ENCODE measurements around the gene CCDC27.

Gene CCDC27

GRCh38 chr1:3718764-3719163 is 33.5 kb upstream of the CCDC27 start:
- no peak for DNase-seq (ENCODE audit: low spot score)

DNA sequence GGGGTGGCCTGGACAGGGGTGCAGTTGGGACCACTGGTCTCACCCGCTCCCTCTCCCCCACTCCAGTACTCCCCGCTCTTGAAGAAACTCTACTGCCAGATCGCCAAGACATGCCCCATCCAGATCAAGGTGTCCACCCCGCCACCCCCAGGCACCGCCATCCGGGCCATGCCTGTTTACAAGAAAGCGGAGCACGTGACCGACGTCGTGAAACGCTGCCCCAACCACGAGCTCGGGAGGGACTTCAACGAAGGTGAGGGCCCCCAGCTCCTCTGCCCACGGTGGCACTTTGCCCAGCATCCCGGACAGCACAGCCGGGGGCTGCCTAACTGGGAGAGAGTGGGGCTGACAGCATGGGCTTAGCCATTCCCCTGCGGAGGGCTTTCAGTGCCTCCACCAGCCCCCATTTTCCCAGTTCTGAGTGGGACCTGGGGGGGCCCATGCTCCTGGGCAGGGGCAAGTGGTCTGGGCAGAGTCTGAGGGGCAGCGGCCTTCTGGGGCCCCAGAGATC is 30.2 kb upstream of the CCDC27 start:
- DNase-seq (ENCODE audit: low spot score) = no peak

- no peak for DNase-seq (ENCODE audit: low spot score)
Observed at GRCh38 chr1:3722846-3723245, 29.4 kb upstream of the CCDC27 start.

- peak; percentile 79 for DNase-seq (ENCODE audit: low spot score)
Observed at GRCh38 chr1:3724416-3725030, 27.7 kb upstream of the CCDC27 start.

GRCh38 chr1:3725366-3725765 is 26.9 kb upstream of the CCDC27 start:
- no peak for DNase-seq (ENCODE audit: low spot score)

DNA sequence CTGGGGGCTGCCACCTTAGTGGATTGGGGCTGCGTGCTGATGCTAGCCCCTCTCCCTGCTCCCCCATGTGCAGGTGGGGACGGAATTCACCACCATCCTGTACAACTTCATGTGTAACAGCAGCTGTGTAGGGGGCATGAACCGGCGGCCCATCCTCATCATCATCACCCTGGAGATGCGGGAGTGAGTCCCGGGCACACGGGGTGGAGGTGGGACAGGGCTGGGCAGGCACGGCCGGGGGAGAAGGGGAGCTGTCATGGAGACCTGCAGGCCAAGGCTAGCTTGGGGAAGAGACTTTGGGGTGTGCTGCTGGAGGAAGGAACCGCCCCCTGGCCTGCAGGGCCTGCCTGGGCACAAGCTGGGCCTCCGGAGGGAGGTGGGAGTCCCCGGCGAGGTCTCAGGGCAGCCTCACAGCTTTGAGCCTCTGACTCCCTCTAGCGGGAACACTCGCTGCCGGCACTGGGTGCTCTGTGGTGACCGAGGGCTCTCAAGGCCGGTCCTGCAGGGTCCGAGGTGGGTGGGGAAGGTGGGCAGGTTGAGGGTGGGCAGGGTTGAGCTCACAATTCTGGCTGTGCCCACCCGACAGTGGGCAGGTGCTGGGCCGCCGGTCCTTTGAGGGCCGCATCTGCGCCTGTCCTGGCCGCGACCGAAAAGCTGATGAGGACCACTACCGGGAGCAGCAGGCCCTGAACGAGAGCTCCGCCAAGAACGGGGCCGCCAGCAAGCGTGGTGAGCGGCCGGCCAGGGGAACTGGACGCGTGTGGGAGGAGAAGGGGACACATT is 25.0 kb upstream of the CCDC27 start:
- DNase-seq (ENCODE audit: low spot score) = peak; percentile 11

DNA sequence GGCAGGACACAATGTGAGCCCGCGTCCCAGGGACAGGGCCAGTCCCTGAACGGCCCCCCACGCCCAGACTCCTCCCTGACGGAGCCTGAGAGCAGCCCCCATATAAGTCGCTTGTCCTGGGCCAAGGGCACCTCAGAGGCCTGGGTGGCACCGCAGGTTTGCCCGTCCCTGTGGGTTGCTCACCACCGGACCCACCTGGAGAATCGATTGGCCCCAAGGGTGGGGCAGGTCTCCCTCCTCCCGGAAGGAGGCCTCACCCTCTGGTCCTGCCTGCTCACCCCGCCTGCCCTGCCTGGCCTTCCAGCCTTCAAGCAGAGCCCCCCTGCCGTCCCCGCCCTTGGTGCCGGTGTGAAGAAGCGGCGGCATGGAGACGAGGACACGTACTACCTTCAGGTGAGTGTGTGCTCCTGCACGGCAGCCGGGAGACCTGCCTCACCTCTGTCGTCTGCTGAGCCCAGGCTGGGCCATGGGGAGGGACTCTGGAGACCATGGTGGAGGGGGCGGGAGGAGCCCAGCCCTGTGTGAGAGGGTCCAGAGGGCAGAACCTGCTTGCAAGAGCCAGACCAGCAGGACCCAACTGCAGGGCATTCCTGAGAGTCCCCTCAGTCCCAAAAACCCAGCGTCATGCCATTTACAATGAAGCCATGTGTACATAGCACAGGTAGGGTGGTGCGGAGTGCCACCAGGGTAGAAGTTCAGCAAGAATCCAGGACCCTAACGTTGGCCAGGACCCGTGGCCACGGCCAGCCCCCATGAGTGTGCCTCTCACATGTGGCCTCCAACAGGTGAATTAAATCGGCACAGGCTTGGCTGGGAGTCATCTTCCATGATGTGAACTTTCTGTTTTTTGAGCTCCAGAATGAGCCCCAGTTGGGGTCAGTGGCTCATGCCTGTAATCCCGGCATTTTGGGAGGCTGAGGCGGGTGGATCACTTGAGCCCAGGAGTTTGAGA is 24.1 kb upstream of the CCDC27 start:
- no peak for DNase-seq (ENCODE audit: low spot score)

- DNase-seq (ENCODE audit: low spot score) = no peak
Observed at GRCh38 chr1:3729594-3730542, 22.4 kb upstream of the CCDC27 start.

- no peak for DNase-seq (ENCODE audit: low spot score)
Observed at GRCh38 chr1:3730543-3731247, 21.6 kb upstream of the CCDC27 start.

DNA sequence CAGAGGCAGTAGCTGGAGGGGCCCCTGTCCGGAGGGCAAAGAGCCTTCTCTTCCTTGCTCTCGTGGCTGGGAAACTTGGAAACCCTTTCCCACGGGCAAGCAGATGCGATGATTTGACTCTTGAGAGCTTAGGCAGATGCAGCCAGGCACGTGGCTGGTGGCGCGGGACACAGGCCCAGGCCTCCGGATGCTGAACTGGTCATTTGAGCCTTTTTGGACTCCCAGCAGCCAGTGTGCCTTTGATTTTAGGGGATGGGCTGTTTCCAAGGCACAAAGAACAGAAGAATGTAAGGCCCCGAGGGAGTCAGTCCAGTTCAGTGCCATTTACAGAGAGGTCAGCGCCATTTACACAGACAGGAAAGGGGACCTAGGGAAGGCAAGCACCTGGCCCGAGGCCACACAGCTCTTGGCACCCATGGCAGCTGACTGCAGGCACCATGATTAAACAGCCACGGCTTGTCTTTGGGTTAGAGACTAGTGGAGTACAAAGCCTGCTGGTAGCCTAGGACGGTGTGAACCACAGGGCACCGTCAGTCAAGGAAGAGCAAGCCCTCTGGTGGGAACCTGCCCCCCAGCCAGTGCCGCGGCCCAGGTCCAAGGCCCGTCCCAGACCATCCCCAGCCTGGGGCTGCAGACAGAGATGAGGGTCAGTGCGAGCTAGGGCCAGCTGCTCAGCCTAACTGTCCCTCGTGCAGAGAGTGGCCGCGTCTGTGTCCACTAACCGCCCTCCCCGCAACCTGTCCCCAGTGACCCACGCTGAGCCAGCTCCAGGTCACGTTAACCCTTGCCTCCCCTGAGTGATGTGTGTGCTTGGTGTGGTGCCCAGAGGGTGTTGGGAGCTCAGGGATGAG is 20.4 kb upstream of the CCDC27 start:
- no peak for DNase-seq (ENCODE audit: low spot score)

DNA sequence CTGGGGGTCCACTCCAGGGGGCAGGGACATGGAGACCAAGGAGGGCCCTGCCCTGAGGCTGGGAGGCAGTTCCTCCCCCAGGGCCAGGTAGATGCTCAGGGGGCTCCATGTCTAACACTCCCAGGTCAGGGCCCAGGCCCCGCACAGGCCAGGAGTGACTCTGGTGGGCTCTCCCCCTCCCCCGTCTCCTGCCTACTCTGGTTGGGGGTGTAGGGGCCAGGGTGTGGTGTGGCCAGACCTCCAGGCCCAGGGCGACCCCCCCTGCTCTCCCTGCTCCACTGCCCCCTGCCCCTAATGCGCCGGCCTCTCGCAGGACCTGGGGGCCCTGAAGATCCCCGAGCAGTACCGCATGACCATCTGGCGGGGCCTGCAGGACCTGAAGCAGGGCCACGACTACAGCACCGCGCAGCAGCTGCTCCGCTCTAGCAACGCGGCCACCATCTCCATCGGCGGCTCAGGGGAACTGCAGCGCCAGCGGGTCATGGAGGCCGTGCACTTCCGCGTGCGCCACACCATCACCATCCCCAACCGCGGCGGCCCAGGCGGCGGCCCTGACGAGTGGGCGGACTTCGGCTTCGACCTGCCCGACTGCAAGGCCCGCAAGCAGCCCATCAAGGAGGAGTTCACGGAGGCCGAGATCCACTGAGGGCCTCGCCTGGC is 19.7 kb upstream of the CCDC27 start:
- DNase-seq (ENCODE audit: low spot score) = no peak

GRCh38 chr1:3733094-3733882 is 19.0 kb upstream of the CCDC27 start:
- no peak for DNase-seq (ENCODE audit: low spot score)

GRCh38 chr1:3733883-3734589 is 18.2 kb upstream of the CCDC27 start:
- no peak for DNase-seq (ENCODE audit: low spot score)

DNA sequence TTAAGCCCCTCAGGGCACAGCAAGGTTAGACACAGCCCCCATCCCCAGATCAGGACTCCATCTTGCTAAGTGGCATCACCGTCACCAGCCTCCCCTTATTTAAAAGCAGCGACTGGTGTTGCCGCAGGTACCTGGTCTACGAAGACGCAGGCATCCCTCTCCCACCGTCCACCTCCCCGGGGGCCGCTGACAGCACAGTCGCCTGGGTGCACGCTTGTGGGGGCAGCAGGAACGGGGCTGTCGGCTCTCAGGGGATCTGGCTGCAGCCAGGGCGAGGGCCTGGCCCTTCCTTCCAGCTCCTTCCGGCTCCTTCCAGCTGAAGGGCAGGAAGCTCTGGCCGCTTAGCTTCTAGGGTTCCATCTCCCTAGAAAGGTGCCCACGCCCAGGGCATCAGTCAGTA is 17.6 kb upstream of the CCDC27 start:
- no peak for DNase-seq (ENCODE audit: low spot score)

- DNase-seq (ENCODE audit: low spot score) = no peak
Observed at GRCh38 chr1:3735027-3735681, 17.1 kb upstream of the CCDC27 start.

GRCh38 chr1:3735688-3736087 is 16.6 kb upstream of the CCDC27 start:
- no peak for DNase-seq (ENCODE audit: low spot score)

- no peak for DNase-seq (ENCODE audit: low spot score)
Observed at GRCh38 chr1:3736131-3736561, 16.1 kb upstream of the CCDC27 start.
